ENCODE data around the gene FAM219B.

DNA sequence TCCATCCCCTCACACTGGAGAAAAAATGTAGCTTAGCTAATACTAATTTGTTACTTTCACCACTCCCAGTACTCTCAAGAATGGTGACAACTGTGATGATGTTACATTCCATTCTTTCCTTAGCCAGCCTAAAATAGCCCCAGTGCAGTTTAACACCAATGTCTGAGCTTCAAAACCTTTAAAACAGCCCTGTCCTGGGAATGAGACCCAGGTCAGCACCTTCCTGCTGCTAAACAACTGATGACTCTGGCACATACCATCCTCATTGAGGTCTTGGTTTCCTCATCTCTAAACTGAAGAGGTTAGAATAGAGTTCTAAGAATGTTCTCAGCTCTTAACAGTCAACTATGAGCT lies 37.3 kb downstream of the FAM219B start:
- no peak for TF ChIP-seq EZH2 (IDR thresholded peaks at IDR 0.05; ENCODE audit: low read depth)
- TF ChIP-seq, protein P1, sequence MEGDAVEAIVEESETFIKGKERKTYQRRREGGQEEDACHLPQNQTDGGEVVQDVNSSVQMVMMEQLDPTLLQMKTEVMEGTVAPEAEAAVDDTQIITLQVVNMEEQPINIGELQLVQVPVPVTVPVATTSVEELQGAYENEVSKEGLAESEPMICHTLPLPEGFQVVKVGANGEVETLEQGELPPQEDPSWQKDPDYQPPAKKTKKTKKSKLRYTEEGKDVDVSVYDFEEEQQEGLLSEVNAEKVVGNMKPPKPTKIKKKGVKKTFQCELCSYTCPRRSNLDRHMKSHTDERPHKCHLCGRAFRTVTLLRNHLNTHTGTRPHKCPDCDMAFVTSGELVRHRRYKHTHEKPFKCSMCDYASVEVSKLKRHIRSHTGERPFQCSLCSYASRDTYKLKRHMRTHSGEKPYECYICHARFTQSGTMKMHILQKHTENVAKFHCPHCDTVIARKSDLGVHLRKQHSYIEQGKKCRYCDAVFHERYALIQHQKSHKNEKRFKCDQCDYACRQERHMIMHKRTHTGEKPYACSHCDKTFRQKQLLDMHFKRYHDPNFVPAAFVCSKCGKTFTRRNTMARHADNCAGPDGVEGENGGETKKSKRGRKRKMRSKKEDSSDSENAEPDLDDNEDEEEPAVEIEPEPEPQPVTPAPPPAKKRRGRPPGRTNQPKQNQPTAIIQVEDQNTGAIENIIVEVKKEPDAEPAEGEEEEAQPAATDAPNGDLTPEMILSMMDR (conservative IDR thresholded peaks at IDR 0.05): no peak
